NCI-H510A treated with DMSO at 0.1 percent for 48 hours (cell line): Measurements from ENCODE around the gene MYMK.
A peak's percentile ranks its signal among the peaks of the same experiment; 100 is the strongest.
"Not testable (repeated sequence)": the region's sequence is repeated elsewhere in the genome, so short reads cannot be mapped to it uniquely, and the experiment has no call there.

Source experiments
- DNase-seq: peaks from one replicate; lab custom pipeline; 2025; lab: John Stamatoyannopoulos, UW

MYMK gene, protein sequence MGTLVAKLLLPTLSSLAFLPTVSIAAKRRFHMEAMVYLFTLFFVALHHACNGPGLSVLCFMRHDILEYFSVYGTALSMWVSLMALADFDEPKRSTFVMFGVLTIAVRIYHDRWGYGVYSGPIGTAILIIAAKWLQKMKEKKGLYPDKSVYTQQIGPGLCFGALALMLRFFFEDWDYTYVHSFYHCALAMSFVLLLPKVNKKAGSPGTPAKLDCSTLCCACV

DNA sequence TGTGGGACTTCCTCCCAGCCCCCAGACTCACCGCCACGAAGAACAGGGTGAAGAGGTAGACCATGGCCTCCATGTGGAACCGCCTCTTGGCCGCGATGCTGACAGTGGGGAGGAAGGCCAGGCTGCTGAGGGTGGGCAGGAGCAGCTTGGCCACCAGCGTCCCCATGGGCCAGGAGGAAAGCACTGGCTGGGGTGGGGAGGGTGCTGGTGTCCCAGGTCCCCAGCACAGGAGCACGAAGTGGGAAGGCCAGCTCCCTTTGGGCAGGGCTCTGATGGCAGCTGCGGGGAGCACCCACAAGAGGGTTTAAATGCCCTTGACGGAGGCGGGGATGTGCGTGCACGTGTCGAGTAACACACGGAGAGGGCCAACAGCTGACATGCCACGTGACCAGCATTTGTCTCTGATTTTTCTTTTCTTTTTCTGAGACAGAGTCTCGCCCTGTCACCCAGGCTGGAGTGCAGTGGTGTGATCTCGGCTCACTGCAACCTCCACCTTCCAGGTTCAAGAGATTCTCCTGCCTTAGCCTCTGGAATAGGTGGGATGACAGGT is at the start of gene MYMK:
MYMK (minus strand) TSS at position 281 of the 550 bp plus-strand sequence; CDS start at position 166, 115 bp downstream.
- DNase-seq: no peak

DNA sequence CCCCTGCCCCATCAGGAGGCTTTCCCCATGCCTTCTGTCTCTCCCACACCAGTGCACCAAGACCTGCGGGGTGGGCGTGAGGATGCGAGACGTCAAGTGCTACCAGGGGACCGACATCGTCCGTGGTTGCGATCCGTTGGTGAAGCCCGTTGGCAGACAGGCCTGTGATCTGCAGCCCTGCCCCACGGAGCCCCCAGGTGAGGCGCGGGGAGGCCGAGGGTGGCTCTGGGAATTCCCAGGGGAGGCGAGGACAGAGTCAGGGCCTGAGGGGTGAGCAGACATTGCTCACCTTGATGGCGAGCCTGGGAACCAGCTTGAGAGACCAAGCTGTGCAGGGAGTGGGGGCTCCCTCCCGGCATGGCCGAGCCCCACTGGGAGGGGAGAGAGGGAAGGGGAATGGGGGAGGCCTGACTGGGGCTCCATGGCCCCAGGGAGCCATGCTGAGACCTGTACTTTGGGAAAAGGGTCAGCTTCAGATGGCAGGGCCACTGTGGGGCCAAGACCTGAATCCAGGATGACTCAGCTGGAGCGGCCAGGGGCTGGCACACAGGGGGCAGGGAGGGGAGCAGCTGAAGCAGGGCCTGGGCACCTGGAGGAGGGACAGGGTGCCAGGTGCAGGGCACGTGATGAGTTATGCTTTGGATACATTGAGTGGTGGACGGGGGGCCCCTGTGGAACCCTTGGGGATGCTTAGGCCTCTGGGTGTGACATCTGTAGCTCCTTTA is 49.2 kb upstream of the MYMK start:
- DNase-seq: no peak

DNA sequence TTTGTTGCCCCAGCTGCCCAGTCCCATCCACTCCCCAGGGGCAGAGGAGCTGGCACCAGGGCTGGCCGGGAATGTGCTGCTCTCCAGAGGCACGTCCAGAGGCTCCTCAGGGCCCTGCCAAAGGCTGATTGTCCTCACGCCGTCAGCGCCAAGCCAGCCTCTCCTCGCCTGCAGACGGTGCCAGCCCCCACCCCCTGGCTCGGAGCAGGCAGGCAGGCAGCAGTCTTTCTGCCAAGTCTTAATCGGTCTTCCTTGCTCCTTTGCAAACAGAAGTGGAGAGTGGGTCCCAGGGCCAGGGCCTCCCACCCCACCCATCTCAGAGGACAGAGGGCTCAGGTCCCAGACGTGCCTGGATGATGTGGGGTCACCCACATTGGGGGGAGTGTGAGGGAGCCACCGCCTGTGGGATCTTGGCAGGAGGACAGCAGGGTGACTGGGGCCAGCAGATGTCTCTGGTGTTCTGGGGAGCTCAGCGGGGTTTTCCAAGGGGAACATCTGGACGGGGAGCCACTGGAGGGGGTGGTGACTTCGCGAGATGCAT is 48.1 kb upstream of the MYMK start:
- no peak for DNase-seq

DNA sequence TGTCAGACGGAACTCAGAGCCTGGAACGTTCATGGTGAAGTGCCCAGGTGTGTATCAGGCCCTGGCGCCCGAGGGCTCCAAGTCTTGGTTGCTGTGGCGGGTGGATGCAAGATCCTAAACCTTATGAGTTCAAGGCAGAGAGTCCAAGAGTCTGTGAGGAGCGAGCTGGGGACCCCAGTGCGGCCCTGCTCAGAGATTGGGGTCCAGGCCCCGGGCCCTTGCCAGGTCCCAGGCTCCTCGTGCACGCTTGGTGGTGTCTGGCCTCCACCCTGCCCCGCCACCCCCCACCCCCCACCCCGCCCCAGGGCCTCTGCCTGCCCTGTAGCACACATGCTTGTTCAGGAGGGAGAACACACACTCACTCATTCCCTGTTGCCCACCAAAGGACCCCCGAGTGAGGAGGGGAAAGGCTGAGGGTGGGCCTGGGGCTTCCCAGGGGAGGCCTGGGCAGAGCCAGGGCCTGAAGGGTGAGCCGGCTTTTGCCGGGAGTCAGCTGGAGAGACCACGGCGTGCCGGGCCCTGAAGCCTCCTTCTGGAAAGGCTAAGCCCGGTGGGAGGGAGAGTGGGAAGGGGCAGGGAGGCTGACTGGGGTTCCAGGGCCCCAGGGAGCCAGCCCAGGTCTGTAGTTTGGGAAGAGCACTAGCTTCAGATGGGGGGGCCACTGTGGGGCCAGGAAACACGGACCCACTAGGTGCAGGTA is 47.3 kb upstream of the MYMK start:
- no peak for DNase-seq

DNA sequence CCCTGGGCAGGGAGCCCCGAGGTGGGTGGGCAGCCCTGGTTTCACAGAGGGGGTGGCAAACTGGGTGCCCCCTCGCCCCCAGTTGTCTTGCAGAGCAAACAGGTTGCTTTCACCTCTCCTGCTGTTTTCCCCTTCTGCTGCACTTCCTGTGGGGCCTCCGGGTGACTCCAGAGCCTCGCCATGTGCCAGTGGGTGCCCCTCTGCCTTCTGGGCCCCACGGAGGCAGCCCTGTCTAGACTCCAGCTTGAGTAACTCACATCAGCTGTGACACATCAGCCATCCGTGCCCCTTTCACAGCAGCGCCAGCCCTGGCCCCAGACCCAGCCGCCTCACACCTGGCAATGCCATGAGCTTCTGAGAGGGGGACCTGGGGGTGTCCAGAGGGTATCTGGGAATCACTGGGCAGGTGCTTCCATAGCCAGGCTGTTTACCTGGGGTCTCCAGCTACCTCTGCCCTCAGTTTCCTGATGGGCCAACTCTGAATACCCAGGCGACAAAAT is 46.7 kb upstream of the MYMK start:
- no peak for DNase-seq

DNA sequence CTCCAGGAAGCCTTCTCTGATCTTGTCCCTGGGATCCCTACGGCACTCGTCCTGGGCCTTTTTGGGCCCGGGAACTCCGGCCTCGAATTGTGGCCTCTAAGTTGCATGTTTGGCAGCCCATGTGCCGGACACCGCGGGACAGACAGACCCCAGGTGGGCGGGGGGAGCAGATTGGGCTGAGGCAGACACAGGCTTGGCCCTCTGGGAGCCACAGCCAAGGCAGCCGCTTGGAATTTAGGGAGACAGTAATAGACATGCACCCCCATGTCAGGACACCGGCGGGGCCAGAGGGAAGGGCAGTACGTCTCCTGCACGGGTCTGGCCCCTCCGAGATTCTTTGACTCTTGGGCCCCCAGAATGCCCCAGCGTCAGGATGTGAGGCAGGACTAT is 45.9 kb upstream of the MYMK start:
- DNase-seq: no peak

DNA sequence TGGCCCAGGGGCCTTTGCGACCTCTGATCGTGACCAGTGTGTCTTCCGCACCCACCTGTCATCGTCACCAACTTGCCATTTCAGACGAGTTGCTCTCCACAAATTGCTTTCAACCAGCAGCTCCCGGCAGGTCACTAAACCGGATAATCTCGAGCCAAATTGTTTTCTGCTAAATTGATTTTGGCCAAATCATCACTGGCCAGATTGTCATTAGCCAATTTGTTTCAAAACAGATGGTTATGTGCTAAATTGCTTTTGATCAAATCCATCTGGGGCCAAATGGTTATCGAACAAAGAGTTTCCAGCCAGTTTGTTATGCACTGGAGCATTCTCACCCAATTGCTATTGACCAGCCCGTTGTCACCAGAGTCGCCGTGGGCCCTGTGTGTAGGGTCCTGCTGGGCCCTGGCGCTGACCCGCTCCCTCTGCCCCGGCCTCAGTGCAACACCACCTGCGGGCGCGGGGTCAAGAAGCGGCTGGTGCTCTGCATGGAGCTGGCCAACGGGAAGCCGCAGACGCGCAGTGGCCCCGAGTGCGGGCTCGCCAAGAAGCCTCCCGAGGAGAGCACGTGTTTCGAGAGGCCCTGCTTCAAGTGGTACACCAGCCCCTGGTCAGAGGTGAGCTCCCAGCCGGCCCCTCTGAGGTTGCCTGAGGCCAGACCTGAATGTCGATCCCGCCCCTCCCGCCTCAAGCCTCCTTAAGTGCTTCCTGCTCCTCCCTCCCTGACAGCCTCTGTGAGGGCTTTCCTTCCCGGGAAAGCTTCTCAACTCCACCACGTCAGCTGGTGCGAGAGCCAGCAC is 45.3 kb upstream of the MYMK start:
- peak; percentile 41 for DNase-seq

DNA sequence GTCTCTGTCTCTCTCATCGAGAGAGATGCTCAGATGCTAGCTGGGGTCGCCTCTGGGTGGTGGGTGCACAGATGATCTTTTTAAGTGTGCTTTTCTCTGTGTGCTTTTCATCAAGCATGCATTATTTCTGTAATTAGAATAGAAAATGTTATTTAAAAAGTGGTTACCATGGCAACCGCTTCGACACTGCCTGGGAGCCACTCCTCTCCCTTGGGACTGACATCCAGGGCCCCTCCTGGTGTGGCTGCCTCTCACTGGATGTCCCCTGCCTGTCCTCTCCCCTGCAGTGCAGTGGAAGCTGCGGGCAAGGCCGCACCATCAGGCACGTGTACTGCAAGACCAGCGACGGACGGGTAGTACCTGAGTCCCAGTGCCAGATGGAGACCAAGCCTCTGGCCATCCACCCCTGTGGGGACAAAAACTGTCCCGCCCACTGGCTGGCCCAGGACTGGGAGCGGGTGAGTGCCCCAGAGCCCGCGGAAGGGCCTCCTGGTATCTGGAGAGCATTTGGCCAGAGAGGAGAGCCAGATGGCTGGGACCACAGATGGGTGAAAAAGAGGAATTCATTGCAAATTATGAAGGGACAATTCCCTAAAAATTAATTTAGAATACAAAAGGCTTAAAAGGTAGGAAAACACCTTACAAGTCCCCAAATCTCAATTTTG is 44.5 kb upstream of the MYMK start:
- DNase-seq: no peak

DNA sequence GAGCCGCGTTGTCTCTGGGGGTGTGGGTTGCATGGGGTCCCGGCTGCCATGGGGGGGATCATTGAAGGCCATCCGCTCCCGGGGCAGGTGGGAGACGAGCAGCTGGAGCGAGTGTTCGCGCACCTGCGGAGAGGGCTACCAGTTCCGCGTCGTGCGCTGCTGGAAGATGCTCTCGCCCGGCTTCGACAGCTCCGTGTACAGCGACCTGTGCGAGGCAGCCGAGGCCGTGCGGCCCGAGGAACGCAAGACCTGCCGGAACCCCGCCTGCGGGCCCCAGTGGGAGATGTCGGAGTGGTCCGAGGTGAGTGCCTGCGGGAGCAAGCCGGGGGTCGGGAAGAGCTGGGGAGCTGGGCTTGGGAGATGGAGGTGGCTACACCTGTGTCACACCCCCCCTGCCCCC is 43.4 kb upstream of the MYMK start:
- DNase-seq: no peak

DNA sequence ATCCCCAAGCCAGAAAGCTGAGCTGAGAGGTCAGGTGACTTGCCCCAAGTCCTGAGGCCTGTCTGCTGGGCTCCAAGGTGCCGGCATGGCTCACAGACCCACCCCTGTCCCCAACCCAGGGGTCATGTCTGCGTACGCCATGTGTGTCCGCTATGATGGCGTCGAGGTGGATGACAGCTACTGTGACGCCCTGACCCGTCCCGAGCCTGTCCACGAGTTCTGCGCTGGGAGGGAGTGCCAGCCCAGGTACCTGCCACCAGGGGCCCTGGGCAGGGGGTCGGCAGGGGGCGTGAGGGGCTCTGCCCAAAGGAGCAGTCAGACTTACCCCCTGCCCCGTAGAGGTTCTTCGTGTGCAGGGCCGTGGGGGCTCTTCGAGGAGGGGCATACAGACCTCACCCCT is 42.1 kb upstream of the MYMK start:
- no peak for DNase-seq

DNA sequence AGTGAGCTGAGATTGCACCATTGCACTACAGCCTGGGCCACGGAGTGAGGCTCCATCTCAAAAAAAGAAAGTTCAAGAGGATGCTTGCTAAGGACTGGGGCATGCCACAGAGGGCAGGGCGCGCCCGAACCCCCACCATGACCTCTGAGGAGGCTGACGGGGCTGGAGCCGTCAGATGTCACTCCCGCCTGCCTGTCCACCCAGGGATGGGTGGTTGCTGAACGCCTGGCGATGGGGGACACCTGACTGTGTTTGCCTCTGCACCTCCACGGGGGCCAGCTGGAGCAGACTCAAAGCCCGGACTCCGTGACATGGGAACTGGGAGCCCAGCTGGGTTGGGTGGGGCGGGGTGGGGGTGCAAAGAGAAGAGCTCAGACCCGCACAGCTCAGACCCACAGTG is 41.6 kb upstream of the MYMK start:
- DNase-seq: no peak

DNA sequence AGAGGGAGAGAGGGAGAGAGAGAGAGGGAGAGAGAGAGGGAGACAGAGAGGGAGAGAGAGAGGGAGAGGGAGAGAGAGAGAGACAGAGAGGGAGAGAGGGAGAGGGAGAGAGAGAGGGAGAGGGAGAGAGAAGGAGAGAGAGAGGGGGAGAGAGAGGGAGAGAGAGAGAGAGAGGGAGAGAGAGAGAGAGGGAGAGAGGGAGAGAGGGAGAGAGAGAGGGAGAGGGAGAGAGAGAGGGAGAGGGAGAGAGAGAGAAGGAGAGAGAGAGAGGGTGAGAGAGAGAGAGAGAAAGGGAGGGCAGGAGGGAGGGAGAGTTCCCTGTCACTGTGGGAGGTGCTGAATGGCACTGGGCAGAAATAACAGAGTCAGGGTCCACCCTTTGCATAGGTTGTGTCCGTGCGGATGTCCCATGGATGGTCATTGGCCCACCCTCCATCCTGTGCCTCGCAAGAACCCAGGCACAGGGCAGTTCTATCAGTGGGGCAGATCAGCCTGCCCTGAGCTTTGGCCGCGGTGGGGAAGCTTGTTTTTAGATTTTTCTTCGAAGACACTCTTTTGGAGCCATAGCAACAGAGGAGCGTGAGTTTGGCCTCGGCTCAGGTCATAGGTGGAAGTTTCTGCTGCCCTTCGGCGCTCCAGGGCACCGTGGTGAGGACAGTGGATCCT is 39.8 kb upstream of the MYMK start:
- DNase-seq: no peak

DNA sequence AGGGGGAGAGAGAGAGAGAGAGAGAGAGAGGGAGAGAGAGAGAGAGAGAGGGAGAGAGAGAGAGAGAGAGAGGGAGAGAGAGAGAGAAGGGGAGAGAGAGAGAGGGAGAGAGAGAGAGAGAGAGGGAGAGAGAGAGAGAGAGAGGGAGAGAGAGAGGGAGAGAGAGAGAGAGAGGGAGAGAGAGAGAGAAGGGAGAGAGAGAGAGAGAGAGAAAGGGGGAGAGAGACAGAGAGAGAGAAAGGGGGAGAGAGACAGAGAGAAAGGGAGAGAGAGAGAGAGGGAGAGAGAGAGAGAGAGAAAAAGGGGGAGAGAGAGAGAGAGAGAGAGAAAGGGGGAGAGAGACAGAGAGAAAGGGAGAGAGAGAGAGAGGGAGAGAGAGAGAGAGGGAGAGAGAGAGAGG is 39.1 kb upstream of the MYMK start:
- not testable (repeated sequence) for DNase-seq

DNA sequence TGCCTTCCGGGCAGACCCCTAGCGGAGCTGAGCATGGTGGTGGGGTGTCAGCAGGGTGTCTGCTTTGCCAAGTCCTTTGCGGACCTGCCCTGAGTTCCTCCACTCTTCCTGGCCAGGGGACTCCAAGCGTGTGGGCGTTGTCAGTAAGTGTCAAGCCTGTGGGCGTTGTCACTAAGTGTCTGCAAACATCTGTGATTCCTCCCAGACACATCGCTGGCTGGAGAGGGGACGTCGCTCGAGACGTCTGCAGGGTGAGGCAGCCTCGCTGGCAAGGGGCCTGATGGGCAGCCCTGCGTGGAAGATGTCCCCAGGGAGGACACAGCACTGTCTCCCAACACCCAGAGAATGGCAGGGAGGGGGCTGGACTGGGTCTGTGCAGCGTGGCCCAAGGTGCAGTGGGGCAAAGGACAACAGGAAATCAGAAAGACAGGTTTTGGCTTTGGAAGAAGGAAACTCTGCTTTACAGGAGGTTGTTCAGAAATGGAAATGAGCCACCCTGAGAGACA is 38.6 kb upstream of the MYMK start:
- no peak for DNase-seq

DNA sequence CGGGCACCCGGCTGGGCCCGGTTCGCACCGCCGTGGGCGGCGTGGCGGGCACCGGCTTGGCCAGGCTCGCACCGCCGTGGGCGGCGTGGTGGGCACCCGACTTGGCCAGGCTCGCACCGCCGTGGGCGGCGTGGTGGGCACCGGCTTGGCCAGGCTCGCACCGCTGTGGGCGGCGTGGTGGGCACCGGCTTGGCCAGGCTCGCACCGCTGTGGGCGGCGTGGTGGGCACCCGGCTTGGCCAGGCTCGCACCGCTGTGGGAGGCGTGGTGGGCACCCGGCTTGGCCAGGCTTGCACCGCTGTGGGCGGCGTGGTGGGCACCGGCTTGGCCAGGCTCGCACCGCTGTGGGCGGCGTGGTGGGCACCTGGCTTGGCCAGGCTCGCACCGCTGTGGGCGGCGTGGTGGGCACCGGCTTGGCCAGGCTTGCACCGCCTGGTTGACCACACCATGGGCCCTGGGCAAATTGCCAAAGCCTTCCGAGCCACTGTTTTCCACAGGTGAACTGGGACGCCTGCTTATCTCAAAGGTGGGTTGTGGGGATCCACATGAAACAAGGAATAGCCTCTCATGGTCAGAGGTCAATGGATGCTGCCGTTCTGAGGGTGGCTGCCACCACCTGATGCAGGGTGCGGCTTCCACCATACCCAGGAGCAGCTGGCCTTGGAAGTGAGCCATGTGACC is 38.0 kb upstream of the MYMK start:
- DNase-seq: no peak

DNA sequence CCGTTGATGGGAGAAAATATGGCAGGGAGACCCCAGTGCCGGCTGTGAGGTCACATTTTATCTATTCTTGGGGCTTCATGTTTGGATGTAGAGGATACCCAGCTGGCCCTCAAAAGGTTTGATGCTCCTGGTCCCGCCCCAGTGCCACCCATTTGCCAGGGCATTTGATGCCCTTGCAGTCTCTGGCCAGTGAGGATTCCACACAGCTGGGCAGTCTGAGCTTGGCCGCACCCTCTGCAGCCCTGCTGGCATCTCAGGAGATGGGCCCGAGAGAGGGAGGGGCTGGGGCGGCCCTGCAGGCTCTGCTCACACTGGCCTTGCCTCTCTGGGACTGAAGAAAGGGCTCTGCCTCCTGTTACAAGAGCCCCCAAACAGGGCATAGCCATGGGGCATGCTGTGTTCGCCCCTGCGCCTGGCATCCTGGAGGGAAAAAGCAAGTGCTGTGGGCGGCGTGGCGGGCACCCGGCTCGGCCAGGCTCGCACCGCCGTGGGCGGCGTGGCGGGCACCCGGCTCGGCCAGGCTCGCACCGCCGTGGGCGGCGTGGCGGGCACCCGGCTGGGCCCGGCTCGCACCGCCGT is 37.3 kb upstream of the MYMK start:
- DNase-seq: no peak

DNA sequence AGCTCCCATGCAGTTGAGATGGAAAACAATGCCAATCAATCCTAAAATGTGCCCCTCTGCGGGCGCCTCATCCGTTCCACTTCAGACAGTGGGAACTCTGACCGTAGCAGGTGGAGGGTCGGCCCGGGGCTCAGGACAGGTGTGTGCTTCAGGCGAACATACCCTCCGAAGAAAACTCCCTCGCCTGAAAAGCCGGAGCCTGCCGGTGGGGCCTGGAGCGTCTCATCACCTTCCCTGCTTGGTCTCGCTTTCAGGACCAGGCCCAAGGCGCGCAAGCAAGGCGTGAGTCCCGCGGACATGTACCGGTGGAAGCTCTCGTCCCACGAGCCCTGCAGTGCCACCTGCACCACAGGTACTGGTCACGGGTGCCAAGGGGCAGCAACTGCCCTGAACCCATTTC is 36.2 kb upstream of the MYMK start:
- no peak for DNase-seq

DNA sequence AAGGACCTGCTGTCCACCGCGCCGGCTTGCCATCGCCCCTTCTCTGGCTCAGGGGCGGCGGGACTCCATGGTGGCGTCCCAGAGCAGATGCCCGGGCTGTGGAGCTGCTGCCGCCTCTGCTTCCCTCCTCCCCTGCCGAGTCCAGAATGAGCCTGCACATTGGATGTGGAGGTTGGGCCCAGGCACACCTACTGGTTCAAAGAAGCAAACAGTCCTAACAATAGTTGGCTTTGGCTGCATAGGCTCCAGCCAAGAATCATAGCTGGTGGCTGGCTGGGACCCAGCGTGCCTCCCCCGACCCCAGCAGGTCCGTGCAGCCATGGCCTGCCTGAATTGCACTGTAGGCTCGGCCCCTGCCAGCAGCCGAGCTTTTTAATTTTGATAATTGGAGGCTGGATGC is 35.6 kb upstream of the MYMK start:
- no peak for DNase-seq
